ENCODE data around the gene ZNF629.

Gene ZNF629

DNA sequence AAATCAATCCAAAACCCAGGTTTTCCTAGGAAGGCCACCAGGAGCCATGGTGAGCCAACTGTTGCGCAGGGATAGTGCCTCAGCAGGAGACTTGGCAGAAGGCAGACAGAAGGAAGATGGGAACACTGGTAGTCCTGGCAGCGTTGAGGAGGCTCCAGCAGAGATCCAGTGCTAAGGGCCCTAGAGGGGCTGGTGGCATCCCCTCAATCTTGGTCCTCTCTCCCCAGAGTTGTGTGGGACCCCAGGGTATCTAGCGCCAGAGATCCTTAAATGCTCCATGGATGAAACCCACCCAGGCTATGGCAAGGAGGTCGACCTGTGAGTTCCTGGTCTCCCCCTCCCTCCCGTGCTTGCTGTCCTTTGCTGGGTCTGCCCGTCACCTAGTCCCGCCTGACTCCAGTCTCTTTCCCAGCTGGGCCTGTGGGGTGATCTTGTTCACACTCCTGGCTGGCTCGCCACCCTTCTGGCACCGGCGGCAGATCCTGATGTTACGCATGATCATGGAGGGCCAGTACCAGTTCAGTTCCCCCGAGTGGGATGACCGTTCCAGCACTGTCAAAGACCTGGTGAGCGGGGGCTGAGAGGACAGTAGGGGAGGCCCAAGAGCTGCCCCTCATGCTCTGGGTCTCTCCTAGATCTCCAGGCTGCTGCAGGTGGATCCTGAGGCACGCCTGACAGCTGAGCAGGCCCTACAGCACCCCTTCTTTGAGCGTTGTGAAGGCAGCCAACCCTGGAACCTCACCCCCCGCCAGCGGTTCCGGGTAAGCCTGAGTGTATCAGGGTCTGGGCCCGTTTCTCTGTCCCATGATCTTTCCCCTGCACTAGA, 30.8 kb downstream of the ZNF629 start:
- no peak for ATAC-seq
- TF ChIP-seq TOX (CRISPR knock-in tag; IDR thresholded peaks at IDR 0.05; ENCODE audit: borderline replicate concordance) = no peak
- no peak for TF ChIP-seq ESRRG (CRISPR knock-in tag; IDR thresholded peaks at IDR 0.05)
- TF ChIP-seq, protein P1, sequence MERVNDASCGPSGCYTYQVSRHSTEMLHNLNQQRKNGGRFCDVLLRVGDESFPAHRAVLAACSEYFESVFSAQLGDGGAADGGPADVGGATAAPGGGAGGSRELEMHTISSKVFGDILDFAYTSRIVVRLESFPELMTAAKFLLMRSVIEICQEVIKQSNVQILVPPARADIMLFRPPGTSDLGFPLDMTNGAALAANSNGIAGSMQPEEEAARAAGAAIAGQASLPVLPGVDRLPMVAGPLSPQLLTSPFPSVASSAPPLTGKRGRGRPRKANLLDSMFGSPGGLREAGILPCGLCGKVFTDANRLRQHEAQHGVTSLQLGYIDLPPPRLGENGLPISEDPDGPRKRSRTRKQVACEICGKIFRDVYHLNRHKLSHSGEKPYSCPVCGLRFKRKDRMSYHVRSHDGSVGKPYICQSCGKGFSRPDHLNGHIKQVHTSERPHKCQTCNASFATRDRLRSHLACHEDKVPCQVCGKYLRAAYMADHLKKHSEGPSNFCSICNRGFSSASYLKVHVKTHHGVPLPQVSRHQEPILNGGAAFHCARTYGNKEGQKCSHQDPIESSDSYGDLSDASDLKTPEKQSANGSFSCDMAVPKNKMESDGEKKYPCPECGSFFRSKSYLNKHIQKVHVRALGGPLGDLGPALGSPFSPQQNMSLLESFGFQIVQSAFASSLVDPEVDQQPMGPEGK (CRISPR knock-in tag; IDR thresholded peaks at IDR 0.05; ENCODE audit: borderline replicate concordance) = no peak
- no peak for TF ChIP-seq ISL1 (CRISPR knock-in tag; IDR thresholded peaks at IDR 0.05)
- TF ChIP-seq, protein P2, sequence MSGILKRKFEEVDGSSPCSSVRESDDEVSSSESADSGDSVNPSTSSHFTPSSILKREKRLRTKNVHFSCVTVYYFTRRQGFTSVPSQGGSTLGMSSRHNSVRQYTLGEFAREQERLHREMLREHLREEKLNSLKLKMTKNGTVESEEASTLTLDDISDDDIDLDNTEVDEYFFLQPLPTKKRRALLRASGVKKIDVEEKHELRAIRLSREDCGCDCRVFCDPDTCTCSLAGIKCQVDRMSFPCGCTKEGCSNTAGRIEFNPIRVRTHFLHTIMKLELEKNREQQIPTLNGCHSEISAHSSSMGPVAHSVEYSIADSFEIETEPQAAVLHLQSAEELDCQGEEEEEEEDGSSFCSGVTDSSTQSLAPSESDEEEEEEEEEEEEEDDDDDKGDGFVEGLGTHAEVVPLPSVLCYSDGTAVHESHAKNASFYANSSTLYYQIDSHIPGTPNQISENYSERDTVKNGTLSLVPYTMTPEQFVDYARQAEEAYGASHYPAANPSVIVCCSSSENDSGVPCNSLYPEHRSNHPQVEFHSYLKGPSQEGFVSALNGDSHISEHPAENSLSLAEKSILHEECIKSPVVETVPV (CRISPR knock-in tag; IDR thresholded peaks at IDR 0.05) = no peak
- TF ChIP-seq, protein P3, sequence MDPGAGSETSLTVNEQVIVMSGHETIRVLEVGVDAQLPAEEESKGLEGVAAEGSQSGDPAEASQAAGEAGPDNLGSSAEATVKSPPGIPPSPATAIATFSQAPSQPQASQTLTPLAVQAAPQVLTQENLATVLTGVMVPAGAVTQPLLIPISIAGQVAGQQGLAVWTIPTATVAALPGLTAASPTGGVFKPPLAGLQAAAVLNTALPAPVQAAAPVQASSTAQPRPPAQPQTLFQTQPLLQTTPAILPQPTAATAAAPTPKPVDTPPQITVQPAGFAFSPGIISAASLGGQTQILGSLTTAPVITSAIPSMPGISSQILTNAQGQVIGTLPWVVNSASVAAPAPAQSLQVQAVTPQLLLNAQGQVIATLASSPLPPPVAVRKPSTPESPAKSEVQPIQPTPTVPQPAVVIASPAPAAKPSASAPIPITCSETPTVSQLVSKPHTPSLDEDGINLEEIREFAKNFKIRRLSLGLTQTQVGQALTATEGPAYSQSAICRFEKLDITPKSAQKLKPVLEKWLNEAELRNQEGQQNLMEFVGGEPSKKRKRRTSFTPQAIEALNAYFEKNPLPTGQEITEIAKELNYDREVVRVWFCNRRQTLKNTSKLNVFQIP (CRISPR knock-in tag; IDR thresholded peaks at IDR 0.05; ENCODE audit: borderline replicate concordance, low read depth) = no peak
- no peak for TF ChIP-seq ZC3H10 (CRISPR knock-in tag; IDR thresholded peaks at IDR 0.05)
- no peak for TF ChIP-seq ZFP30 (CRISPR knock-in tag; IDR thresholded peaks at IDR 0.05)
- TF ChIP-seq, protein P4, sequence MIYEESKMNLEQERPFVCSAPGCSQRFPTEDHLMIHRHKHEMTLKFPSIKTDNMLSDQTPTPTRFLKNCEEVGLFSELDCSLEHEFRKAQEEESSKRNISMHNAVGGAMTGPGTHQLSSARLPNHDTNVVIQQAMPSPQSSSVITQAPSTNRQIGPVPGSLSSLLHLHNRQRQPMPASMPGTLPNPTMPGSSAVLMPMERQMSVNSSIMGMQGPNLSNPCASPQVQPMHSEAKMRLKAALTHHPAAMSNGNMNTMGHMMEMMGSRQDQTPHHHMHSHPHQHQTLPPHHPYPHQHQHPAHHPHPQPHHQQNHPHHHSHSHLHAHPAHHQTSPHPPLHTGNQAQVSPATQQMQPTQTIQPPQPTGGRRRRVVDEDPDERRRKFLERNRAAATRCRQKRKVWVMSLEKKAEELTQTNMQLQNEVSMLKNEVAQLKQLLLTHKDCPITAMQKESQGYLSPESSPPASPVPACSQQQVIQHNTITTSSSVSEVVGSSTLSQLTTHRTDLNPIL (CRISPR knock-in tag; IDR thresholded peaks at IDR 0.05; ENCODE audit: low read depth) = no peak
- TF ChIP-seq OSR1 (CRISPR knock-in tag; IDR thresholded peaks at IDR 0.05) = no peak
- no peak for TF ChIP-seq CSDC2 (CRISPR knock-in tag; IDR thresholded peaks at IDR 0.05)
- TF ChIP-seq BACH2 (CRISPR knock-in tag; IDR thresholded peaks at IDR 0.05; ENCODE audit: borderline replicate concordance) = no peak
- no peak for TF ChIP-seq TCF4 (CRISPR knock-in tag; IDR thresholded peaks at IDR 0.05; ENCODE audit: borderline replicate concordance)
- TF ChIP-seq ZNF565 (CRISPR knock-in tag; conservative IDR thresholded peaks at IDR 0.05; ENCODE audit: low read depth) = no peak
- no peak for TF ChIP-seq ZNF8 (CRISPR knock-in tag; IDR thresholded peaks at IDR 0.05)
- TF ChIP-seq ZNF70 (CRISPR knock-in tag; IDR thresholded peaks at IDR 0.05) = no peak

- TF ChIP-seq ZFP3 (CRISPR knock-in tag; IDR thresholded peaks at IDR 0.05) = no peak
- TF ChIP-seq OSR1 (CRISPR knock-in tag; IDR thresholded peaks at IDR 0.05) = no peak
- TF ChIP-seq ZFP30 (CRISPR knock-in tag; IDR thresholded peaks at IDR 0.05) = no peak
- TF ChIP-seq, protein P1 (CRISPR knock-in tag; IDR thresholded peaks at IDR 0.05; ENCODE audit: borderline replicate concordance) = no peak
- TF ChIP-seq SNAI2 (CRISPR knock-in tag; IDR thresholded peaks at IDR 0.05) = no peak
- TF ChIP-seq ZNF8 (CRISPR knock-in tag; IDR thresholded peaks at IDR 0.05) = no peak
- TF ChIP-seq ESRRG (CRISPR knock-in tag; IDR thresholded peaks at IDR 0.05) = no peak
- TF ChIP-seq PPARA (CRISPR knock-in tag; IDR thresholded peaks at IDR 0.05; ENCODE audit: borderline replicate concordance) = no peak
- TF ChIP-seq GLIS3 (CRISPR knock-in tag; IDR thresholded peaks at IDR 0.05) = no peak
- no peak for TF ChIP-seq ZNF70 (CRISPR knock-in tag; IDR thresholded peaks at IDR 0.05)
- TF ChIP-seq BACH2 (CRISPR knock-in tag; IDR thresholded peaks at IDR 0.05; ENCODE audit: borderline replicate concordance) = no peak
- no peak for TF ChIP-seq ZNF565 (CRISPR knock-in tag; conservative IDR thresholded peaks at IDR 0.05; ENCODE audit: low read depth)
- TF ChIP-seq, protein P3 (CRISPR knock-in tag; IDR thresholded peaks at IDR 0.05; ENCODE audit: borderline replicate concordance, low read depth) = no peak
- TF ChIP-seq, protein P2 (CRISPR knock-in tag; IDR thresholded peaks at IDR 0.05) = no peak
- no peak for TF ChIP-seq ISL1 (CRISPR knock-in tag; IDR thresholded peaks at IDR 0.05)
- TF ChIP-seq TOX (CRISPR knock-in tag; IDR thresholded peaks at IDR 0.05; ENCODE audit: borderline replicate concordance) = no peak
- no peak for ATAC-seq
Observed at GRCh38 chr16:30753596-30753995, 33.4 kb downstream of the ZNF629 start.
